Glomerular endothelial cell (primary cell): ENCODE data around the gene UBXN4. TPM values are rescaled to one million over a fixed set of nuclear protein-coding genes. Genes with fewer than 3 reads are reported as not detected.
"Not testable (repeated sequence)": the region's sequence is repeated elsewhere in the genome, so short reads cannot be mapped to it uniquely, and the experiment has no call there.

ENCODE experiments used
- DNase-seq: peaks from one replicate; pipeline ENCODE4 v3.0.0-alpha.2; 2011; ENCODE audit warnings: low read depth, low spot score; ENCODE audit errors: extremely low read depth
- total RNA-seq: library from RNA; depleted of rRNA; stranded (reverse); fragments of >200 nt; gene quantifications from 2 replicates; pipeline ENCODE4 v1.2.3, GENCODE V29; 2015

The UBXN4 gene
- total RNA-seq, 1 donor from 2014 or later: 72.0 TPM

- no peak for DNase-seq
Measured at GRCh38 chr2:135800513-135801460, 59.1 kb downstream of the UBXN4 start.

DNA sequence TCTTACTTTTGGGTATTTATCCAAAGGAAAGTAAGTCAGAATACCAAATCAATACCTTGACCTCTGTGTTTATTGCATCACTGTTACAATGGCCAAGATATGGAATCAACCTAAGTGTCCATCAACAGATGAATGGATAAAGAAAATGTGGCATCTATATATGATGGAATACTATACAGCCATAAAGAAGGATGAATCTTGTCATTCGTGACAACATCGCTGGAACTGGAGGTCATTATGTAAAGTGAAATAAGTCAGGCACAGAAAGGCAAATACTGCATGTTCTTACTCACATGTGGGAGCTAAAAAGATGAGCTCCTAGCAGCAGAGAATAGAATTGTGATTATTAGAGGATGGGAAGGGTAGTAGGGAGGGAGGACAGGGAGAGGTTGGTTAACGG lies 60.7 kb downstream of the UBXN4 start:
- DNase-seq: no peak

- DNase-seq: no peak
Measured at GRCh38 chr2:135803278-135803677, 61.6 kb downstream of the UBXN4 start.

DNA sequence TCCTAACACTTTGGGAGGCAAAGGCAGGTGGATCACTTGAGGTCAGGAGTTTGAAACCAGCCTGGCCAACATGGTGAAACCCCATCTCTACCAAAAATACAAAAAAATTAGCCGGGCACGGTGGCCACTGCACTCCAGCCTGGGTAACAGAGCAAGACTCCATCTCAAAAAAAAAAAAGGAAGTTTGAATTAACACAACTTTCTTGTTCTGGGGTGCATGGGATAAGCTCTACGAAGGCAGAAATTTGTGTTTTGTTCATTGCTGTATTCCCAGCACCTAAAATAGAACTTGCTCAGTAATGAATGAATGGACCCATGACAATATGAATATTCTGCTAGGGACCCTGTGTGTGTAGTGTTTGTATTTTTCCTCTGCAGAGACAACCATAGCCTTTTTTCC lies 66.2 kb downstream of the UBXN4 start:
- DNase-seq: not testable (repeated sequence)

DNA sequence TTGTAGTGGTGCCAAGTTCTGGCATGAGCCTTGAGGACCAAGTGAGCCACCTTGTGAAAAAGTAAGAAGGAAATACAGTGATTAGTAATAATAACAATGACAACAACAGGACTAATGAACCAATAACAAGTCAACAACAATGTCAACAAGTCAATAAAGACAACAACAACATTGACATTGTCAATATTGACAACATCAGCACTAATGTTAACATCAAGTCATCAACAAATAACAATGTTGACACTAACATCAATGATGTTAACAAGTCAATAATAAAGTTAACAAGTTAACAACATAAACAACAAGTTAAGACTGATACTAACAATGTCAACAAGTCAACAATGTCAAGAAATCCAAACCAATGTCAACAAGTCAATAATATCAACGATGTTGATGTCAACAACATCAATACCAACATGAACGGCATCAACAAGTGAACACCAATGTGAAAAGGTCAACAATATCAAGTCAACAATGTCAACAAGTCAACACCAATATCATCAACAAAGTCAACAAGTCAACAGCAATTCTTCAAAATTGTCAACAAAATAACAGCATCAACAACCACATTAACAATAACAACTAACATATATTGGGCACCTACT lies 71.4 kb downstream of the UBXN4 start:
- no peak for DNase-seq

- no peak for DNase-seq
Measured at GRCh38 chr2:135815269-135815668, 73.6 kb downstream of the UBXN4 start.

- DNase-seq: no peak
Measured at GRCh38 chr2:135817466-135817865, 75.8 kb downstream of the UBXN4 start.

GRCh38 chr2:135817951-135818350 lies 76.3 kb downstream of the UBXN4 start:
- no peak for DNase-seq

GRCh38 chr2:135818937-135819610 lies 77.4 kb downstream of the UBXN4 start:
- DNase-seq: no peak

DNA sequence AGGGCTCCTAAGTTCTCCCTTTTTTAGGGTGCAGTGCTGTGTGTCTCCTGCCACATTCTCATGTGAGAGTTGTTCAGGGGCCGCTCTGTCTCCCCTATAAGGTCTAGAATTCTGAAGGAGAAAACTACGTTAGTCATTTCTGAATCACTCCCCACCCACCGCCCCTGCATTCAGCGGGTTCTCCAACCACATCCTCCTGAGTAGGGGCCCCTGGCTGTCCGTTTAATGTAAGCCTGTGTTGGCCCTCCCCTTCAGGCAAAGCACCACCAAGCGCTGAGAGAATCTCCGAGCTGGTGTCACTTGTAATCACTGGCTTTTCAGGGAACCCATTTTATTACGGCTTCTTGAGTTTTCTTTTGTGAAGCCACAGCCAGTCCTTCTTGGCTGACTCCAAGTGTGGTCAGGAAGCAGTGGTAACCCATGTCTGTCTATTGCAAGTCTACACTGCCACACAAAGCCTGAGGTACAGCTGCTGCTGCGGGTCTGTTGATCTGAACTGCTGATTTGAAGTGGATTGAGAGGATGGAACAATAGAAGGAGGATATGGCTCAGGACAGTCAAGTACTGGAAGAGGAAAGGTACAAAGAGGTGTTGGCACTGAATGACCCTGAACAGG lies 78.5 kb downstream of the UBXN4 start:
- DNase-seq: no peak

DNA sequence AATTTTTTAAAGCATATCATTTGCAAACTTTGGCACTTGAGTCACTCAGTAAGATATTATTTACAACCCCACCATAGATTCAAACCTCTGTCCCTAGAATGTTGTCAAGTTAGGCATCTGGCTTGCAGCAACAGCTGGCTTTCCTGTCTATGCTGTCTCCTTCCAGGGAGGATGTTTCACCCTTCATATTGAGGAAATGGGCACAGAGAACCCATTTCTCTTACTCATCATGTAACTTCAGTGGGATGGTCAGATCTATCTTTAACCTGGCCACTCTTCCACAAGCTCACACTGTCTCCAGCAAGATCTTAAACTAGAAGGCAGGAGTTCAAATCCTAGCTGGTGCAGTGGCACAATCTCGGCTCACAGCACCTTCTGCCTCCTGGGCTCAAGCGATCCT lies 79.5 kb downstream of the UBXN4 start:
- no peak for DNase-seq

- no peak for DNase-seq
Measured at GRCh38 chr2:135822855-135823254, 81.2 kb downstream of the UBXN4 start.

GRCh38 chr2:135825131-135825530 lies 83.5 kb downstream of the UBXN4 start:
- DNase-seq: no peak

DNA sequence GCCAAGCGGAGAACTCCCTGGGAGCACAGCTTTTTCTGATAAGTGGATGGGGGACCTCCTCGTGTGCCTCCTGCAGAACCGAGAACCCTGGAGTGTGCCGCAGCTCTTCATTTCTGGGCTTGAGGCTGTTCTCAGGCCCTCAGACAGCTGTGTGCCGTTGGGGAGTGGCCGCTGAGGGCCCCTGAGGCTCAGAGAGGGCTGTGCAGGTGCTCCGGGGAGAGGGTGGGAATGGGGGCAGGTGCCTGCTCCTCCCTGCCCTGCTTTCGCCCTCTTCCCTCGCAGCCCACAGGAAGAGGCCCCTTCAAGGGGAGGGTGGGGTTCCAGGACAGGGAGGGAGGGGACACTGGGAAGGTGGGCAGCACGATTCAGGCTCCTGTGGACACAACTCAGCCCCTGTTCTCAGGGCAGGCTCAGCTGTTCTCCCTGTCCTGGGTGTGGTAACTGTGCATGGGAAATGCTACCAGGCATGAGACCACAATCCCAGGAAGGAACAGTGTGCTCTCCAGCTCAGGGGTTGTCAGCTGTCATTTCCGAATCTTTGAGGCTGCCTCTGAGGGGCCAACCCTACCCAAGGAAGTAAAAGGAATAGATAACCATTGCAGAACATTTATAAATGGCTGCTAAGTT lies 84.0 kb downstream of the UBXN4 start:
- no peak for DNase-seq

DNA sequence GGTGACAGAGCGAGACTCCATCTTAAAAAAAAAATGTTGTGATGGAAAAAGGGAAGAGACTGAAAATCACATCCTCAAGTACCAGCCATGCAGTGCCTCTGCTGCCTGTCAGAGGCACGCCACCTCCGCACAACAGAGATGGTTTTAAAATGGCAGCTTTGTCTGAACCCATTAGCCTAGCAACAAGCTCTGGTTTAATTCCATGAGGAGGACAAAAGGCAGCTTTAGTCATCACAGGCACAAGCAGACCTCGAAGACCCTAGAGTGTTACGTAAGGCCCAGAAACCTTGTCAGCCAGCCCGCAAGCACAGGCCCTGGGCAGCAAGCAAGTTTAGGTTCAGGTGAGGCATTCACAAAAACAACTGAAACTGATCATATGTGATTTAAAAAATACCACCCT lies 84.9 kb downstream of the UBXN4 start:
- no peak for DNase-seq

DNA sequence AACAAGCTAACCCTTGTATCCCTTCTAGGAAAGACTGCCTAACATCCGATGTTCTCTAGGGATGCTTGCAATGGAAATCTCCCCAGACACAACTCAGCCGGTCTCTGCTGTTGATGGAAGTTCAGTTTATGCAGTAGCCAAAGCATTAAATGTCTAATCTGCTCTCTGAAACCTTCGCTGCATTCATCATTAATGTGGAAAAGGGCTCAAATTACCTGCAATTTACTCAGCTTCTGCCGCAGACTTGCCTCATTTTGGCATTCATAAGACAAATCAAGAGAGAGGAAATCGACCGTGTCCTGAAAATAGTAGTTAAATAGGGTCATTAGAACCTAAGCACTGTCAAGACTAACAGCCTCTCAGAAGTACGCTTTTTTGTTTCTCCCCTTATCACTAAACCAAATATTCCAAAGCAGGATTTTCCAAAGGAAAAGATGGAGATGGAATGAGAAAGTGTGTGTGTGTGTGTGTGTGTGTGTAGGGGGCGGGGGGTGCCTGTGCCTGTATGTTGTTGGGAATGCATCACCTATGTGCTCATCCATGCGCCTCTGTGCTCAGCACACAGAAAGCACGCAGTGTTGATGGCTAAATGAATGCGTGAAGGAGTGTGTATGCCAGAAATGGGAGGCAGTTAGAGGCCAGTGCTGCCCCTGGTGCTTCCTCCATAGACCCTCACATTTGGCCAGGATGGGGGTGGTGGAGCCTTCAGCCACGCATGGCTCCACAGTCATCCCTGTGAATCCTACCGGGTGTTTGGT lies 87.9 kb downstream of the UBXN4 start:
- no peak for DNase-seq

DNA sequence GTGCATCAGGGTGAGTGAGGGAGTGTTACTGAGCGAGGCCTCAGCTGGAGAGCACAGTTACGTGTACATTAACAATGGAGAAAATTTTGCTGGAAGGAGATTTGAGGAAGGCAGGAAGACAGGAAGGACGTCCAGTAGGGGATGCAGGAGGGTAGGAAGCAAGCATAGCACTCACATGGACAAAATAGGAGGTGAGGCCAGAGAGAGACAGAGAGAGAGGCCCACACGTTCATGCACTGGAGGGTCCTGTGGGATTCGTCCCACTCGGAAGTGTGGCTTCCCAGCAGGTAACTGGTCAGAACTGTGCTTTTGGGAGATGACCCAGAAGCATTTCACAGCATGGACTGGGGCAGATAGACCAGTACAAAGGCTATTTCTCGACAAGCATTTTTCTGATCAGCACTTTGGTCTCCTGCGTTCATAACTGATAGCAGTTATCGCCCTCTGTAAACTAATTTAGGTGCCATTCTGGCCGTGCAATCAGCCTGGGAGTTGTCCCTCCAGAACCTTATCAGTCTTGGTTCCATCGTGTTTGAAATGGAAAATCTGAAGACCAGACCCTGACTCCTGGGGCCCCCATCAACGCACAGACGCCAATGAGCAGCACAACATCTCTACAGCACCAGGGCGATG lies 89.6 kb downstream of the UBXN4 start:
- no peak for DNase-seq

GRCh38 chr2:135832891-135833290 lies 91.2 kb downstream of the UBXN4 start:
- no peak for DNase-seq
